Right lobe of liver (tissue), 4 donors: ENCODE measurements around the gene ARHGAP8.

ENCODE experiments used
- CTCF ChIP-seq, 4 donors: fragments of 200-600 bp in 3 of 4; fragments of 450-650 bp in 1 of 4; IDR thresholded peaks; one replicate each; pipeline versions ENCODE4 v1.5.1 to v1.8.0; 2016 to 2022; ENCODE audit warnings: antibody characterized with exemption in 4 of 4, mild to moderate bottlenecking in 2 of 4
- POLR2A ChIP-seq: fragments of 450-650 bp; IDR thresholded peaks from one replicate; pipeline ENCODE4 v1.6.1; 2017; ENCODE audit warnings: antibody characterized with exemption, mild to moderate bottlenecking
- donor health status: DM: no; HTN: no; CAD: no.
- donor health status: DM: no; HTN: no; CAD: no.
- donor health status: DM: no; HTN: yes; CAD: no.

- TF ChIP-seq CTCF (IDR thresholded peaks at IDR 0.05) = no peak
- TF ChIP-seq POLR2A = no peak
Measured at GRCh38 chr22:44883011-44883421, 130.6 kb downstream of the ARHGAP8 start.
